ENCODE data around the gene FTO. TPM values are rescaled to one million over a fixed set of nuclear protein-coding genes. Genes with fewer than 3 reads are reported as not detected.
"Not testable (repeated sequence)": the region's sequence is repeated elsewhere in the genome, so short reads cannot be mapped to it uniquely, and the experiment has no call there.

The FTO gene
- polyA plus RNA-seq = 10 to 100 TPM; 15.9 to 37.9 (median 25.5) TPM

- WGBS, 3 donors = 0 to 1% (median 0%) methylated on average over 57 of the region's 57 CpGs
- no peak within 1 kb of the TSS for H3K27ac ChIP-seq (ENCODE audit: low read depth, low read length)
Measured at GRCh38 chr16:53703590-53704444, at the start of gene FTO, which contains the start of gene RPGRIP1L. Gene FTO, plus strand, starts transcription at chr16:53704156. Gene RPGRIP1L, minus strand, starts transcription at chr16:53703859. Its CDS starts 3,136 bp downstream, at chr16:53700723.

DNA sequence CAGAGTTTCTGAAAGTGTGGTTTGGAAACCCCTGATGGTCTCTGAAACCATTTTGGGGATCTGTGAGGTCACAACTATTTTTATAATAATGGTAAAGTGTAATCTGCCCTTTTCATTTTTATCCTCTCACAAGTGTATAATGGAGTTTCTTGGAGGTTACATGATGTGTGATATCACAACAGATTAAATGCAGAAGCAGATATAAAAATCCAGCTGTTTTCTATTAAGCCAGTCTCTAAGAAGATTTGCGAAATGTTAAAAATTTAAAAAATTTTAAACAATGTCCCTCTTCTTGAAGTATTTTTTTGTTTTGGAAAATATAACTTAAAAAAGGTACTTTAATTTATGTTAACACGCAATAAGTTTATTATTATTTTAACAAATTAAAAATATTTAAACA is 49.0 kb upstream of the FTO start:
- 94 to 100% (median 98%) methylated on average over 2 of the region's 2 CpGs for WGBS, 3 donors

GRCh38 chr16:53662072-53662471 is 41.9 kb upstream of the FTO start:
- no peak overlapping the region for H3K27ac ChIP-seq (ENCODE audit: low read depth, low read length)
- WGBS, 3 donors = 95 to 99% (median 98%) methylated on average over 1 of the region's 1 CpG

More for the DNA sequence above, 49.0 kb upstream of the FTO start:
- no peak overlapping the region for H3K27ac ChIP-seq (ENCODE audit: low read depth, low read length)

DNA sequence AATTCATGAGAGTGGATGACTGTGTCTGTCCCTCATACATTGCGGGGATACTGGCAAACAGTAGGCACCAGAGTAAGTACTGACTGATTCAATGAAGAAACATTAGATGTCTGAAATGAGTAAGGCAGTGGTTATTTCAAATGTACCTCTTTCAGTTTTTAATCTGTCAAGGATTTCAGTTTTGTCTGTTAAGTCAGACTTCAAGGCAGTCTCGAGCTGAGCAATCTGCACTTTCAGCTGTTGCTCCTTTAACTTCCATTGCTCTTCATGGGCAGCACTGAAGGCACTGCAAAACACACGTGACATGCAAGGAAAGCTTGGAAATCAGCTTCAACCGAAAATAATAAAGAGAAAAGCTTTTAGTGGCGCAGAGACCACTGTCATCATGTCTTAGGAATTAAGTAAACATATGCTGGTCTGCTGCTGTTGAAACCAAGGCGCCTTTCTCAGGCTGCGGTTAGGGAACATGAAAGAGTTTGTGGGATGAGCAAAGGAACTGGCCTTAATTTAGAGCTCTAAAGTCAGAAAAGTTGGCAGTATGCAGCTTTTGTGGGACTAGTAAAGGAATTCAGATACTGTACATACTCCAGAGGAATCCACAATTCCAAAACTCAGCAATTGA is 39.1 kb upstream of the FTO start:
- no peak overlapping the region for H3K27ac ChIP-seq (ENCODE audit: low read depth, low read length)
- 61 to 66% (median 62%) methylated on average over 7 of the region's 7 CpGs for WGBS, 3 donors

DNA sequence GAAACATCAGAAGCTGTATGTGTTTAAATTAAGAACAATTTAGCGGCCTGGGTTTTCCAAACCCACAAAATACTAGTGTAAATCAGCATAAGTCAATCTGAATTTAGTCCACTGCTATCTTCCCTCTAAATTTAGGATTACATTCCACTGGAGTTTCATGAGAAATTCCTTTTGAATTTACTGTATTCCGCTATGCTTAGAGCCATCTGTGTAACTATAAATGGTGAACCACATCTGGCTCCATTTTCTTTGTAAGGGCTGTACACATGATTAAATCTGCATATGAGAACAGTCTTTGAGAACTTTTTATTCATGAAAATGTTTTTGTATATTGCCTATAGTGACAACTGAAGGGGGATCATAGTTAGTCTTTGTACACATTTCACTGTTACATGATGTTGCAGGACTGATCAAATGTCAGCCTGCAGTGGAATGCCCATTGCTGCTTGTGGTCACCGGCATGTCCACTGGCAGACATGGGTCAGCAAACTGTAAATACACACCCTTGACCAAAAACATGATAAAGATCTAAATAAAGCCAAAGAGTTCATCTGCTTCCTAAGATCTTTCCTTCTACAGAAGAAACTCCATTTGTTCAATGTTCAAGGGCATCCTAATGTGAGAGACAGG is 37.1 kb upstream of the FTO start:
- WGBS, 3 donors = 94 to 98% (median 96%) methylated on average over 3 of the region's 3 CpGs
- no peak overlapping the region for H3K27ac ChIP-seq (ENCODE audit: low read depth, low read length)

DNA sequence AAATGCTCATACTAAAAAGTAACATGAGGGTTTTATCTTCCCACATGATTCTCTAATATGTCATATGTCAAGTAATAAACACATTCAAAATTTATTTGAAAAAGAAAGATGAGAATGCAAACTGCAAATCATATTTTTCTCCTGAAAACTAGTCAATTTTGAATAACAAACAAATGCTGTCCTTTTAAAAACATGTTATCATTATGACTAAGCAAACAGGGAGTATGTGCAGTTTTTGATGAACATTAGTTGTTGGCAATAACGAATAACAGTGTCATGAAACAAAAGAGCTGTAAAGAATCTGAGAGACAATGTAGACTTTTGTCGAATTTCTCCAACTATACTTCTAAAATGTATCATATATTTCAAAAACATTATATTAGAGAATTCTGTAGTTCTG is 35.1 kb upstream of the FTO start:
- H3K27ac ChIP-seq (ENCODE audit: low read depth, low read length) = no peak overlapping the region
- WGBS, 3 donors = 72 to 86% (median 83%) methylated on average over 2 of the region's 2 CpGs

- H3K27ac ChIP-seq (ENCODE audit: low read depth, low read length) = no peak overlapping the region
Measured at GRCh38 chr16:53672461-53672860, 31.5 kb upstream of the FTO start.

- H3K27ac ChIP-seq (ENCODE audit: low read depth, low read length) = no peak overlapping the region
- WGBS, 3 donors = 95 to 100% (median 96%) methylated on average over 4 of the region's 4 CpGs
Measured at GRCh38 chr16:53673189-53673588, 30.8 kb upstream of the FTO start.

DNA sequence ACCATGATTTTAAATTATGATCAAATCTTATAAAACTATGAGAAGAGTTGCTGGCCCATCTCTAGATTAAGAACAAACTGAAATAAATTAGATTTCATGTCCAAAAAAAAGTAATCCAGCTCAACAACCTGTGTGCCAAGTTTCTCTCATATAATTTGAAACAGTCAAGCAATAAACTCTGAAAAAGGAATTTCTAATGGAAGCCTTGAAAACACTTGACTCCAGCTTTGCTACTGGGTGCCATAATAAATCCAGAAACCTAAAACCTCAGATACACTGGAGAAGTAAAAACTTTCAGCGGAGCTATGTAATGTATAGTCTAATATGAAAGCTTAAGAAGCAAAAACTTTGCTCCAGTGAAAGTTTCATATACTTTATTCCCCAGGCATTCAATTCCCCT is 25.8 kb upstream of the FTO start:
- 90 to 100% (median 100%) methylated on average over 1 of the region's 1 CpG for WGBS, 3 donors
- no peak overlapping the region for H3K27ac ChIP-seq (ENCODE audit: low read depth, low read length)

DNA sequence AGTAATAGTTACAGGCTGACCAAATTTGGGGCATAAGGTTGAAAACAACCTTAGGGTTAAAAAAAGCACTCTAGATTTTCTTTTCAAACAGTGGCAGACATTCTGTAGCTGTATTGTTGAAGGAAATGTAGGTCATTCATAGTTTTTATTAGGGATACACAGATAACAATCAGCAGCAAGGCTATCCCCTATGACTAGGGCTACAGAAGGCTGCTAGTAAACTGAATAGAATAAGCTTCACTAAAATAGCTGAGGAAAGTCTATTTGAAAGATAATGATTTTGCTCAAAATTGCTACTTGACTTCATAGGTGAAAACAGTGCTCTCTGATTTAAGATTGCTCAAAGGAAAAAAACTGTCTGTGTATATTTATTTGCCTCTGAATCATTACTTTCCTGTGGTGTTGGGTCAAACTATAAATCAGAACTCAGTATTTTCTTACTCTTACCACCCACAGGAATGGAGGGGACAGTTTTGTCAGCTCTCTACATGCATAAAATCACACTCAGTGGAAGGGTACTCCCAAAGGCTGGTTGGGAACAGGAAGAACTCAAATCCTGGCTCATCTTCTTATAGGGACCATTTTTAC is 25.1 kb upstream of the FTO start:
- no peak overlapping the region for H3K27ac ChIP-seq (ENCODE audit: low read depth, low read length)

GRCh38 chr16:53680756-53681155 is 23.2 kb upstream of the FTO start:
- no peak overlapping the region for H3K27ac ChIP-seq (ENCODE audit: low read depth, low read length)
- 86 to 93% (median 86%) methylated on average over 2 of the region's 2 CpGs for WGBS, 3 donors

- H3K27ac ChIP-seq (ENCODE audit: low read depth, low read length) = no peak overlapping the region
- 68 to 69% (median 69%) methylated on average over 2 of the region's 2 CpGs for WGBS, 3 donors
Measured at GRCh38 chr16:53681354-53681753, 22.6 kb upstream of the FTO start.

- not testable (repeated sequence) for H3K27ac ChIP-seq (ENCODE audit: low read depth, low read length)
- WGBS, 3 donors = 96 to 99% (median 98%) methylated on average over 3 of the region's 3 CpGs
Measured at GRCh38 chr16:53685334-53685733, 18.6 kb upstream of the FTO start.

- no peak overlapping the region for H3K27ac ChIP-seq (ENCODE audit: low read depth, low read length)
- WGBS, 3 donors = 72 to 84% (median 81%) methylated on average over 3 of the region's 3 CpGs
Measured at GRCh38 chr16:53686710-53687109, 17.2 kb upstream of the FTO start.

GRCh38 chr16:53689636-53690035 is 14.3 kb upstream of the FTO start:
- WGBS, 3 donors = 92 to 96% (median 95%) methylated on average over 3 of the region's 3 CpGs
- H3K27ac ChIP-seq (ENCODE audit: low read depth, low read length) = no peak overlapping the region

DNA sequence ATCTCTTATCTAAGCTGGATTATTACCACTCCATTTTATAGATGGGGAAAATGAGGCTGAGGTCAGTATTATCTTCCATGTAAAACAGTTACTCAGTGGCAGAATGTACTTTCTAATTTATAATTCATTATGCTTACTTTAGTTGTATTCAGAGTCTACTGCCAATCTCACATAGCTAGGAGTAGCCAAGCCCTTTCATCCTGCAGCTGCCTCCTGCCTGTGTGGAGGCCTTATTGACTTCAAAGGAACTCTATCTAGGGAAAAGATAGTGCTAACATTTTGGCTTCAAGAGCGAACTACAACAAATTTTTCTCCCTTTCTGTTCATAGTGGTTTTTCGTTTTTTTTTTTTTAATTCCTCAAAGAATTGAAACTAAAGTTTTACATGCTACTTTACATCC is 13.2 kb upstream of the FTO start:
- 86 to 88% (median 88%) methylated on average over 2 of the region's 2 CpGs for WGBS, 3 donors
- no peak overlapping the region for H3K27ac ChIP-seq (ENCODE audit: low read depth, low read length)

- H3K27ac ChIP-seq (ENCODE audit: low read depth, low read length) = no peak overlapping the region
- 89 to 94% (median 94%) methylated on average over 5 of the region's 5 CpGs for WGBS, 3 donors
Measured at GRCh38 chr16:53692146-53692545, 11.8 kb upstream of the FTO start.

DNA sequence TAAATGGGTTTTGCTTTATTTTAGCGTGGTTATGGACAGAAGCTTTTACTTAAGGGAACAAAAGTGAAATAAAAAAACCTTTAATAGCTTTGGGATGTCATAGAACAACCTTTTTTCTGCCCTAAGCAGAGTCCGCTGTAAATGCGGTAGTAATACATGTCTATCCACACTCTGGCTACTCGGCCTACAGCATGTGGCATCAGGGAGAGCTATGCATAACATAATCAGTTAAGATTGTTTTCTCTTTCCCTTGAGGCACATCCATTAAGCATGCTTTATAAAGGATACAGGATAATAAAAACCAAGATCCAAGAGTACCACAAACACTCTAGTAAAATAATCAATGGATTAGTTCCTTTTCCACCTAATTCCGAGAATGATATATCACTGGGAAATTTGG is 10.6 kb upstream of the FTO start:
- WGBS, 3 donors = 90 to 96% (median 91%) methylated on average over 5 of the region's 5 CpGs
- no peak overlapping the region for H3K27ac ChIP-seq (ENCODE audit: low read depth, low read length)

DNA sequence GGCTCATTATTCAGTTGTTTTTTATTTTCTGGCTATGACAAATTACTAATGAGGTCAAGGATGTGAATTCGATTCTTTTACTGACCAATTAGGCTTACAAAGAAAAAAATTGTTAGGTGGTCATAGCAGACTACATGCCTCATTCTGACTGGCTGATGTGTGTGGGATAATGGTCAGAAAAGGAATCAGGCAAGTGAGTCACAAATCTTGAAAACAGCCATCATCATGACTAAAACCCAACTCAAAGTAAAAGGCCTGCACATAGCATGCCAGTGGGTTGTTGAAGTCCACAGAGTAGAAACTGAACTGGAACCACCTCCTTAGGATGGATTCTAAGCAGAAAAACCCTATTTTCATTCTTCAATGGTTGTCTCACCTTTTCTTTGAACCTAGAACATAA is 8.9 kb upstream of the FTO start:
- no peak overlapping the region for H3K27ac ChIP-seq (ENCODE audit: low read depth, low read length)
- WGBS, 3 donors = 86 to 91% (median 89%) methylated on average over 1 of the region's 1 CpG

Measured in adipose tissue (tissue), 3 donors.